Mucosa of rectum (tissue), 2 donors: ENCODE results near the gene ANGEL1.

Experiments
- H3K27ac ChIP-seq, 2 donors: one replicate each; pipeline ENCODE4 v1.7.0; 2013; ENCODE audit warnings: inconsistent platforms in 2 of 2, low read depth in 2 of 2, low read length in 2 of 2
- H3K27me3 ChIP-seq, 2 donors: one replicate each; pipeline ENCODE4 v1.7.0; 2013; ENCODE audit warnings: low read length in 2 of 2; ENCODE audit not compliant: control insufficient read depth in 2 of 2, insufficient read depth in 2 of 2
- H3K36me3 ChIP-seq, 2 donors: one replicate each; pipeline ENCODE4 v1.7.0; 2013; ENCODE audit warnings: low read length in 2 of 2; ENCODE audit not compliant: control insufficient read depth in 2 of 2, insufficient read depth in 2 of 2
- H3K4me1 ChIP-seq, 2 donors: one replicate each; pipeline ENCODE4 v1.7.0; 2013; ENCODE audit warnings: low read length in 2 of 2, mild to moderate bottlenecking in 1 of 2; ENCODE audit not compliant: control insufficient read depth in 2 of 2, insufficient read depth in 2 of 2
- H3K4me3 ChIP-seq, 2 donors: one replicate each; pipeline ENCODE4 v1.7.0; 2013; ENCODE audit warnings: low read length in 2 of 2
- H3K9ac ChIP-seq, 2 donors: one replicate each; pipeline ENCODE4 v1.7.0; 2013; ENCODE audit warnings: low read length in 2 of 2, low read depth in 1 of 2, mild to moderate bottlenecking in 1 of 2
- H3K9me3 ChIP-seq, 2 donors: one replicate each; pipeline ENCODE4 v1.7.0; 2013; ENCODE audit warnings: low read length in 2 of 2; ENCODE audit not compliant: control insufficient read depth in 2 of 2
- donor health status: healthy.
- donor health status: Normal muscosa, but diverticular disease.

ANGEL1 gene

GRCh38 chr14:76767681-76768656, 44.7 kb downstream of the ANGEL1 start:
- H3K27ac ChIP-seq: peak overlapping the region; percentile 13 to 23
- peaks cover 2 to 4% of the 10 kb centered on the region in 2 donors for H3K4me1 ChIP-seq
- no peak overlapping the region for H3K4me3 ChIP-seq
- no peaks in the 10 kb centered on the region for H3K36me3 ChIP-seq
- peaks cover 2 to 9% of the 10 kb centered on the region in 2 donors for H3K27me3 ChIP-seq
- H3K9me3 ChIP-seq: no peaks in the 10 kb centered on the region
- no peak overlapping the region for H3K9ac ChIP-seq

GRCh38 chr14:76765461-76765931, 47.2 kb downstream of the ANGEL1 start:
- no peaks in the 10 kb centered on the region for H3K9me3 ChIP-seq
- H3K4me1 ChIP-seq: peaks cover 2 to 15% of the 10 kb centered on the region in 2 donors
- H3K36me3 ChIP-seq: no peaks in the 10 kb centered on the region
- H3K9ac ChIP-seq: no peak overlapping the region
- H3K4me3 ChIP-seq: no peak overlapping the region
- H3K27ac ChIP-seq: no peak overlapping the region
- H3K27me3 ChIP-seq: peaks cover 12 to 17% of the 10 kb centered on the region in 2 donors

GRCh38 chr14:76763096-76764041, 49.3 kb downstream of the ANGEL1 start:
- H3K9me3 ChIP-seq: no peaks in the 10 kb centered on the region
- H3K27me3 ChIP-seq: peaks cover 13 to 17% of the 10 kb centered on the region in 2 donors
- no peaks in the 10 kb centered on the region for H3K36me3 ChIP-seq
- peak overlapping the region; percentile 58 to 74 for H3K4me3 ChIP-seq
- H3K27ac ChIP-seq: no peak overlapping the region
- peaks cover 2 to 12% of the 10 kb centered on the region in 2 donors for H3K4me1 ChIP-seq
- H3K9ac ChIP-seq: peak overlapping the region in 1 of 2 donors; percentile 54

- peak overlapping the region in 1 of 2 donors; percentile 54 for H3K9ac ChIP-seq
- peak overlapping the region in 1 of 2 donors; percentile 74 for H3K27ac ChIP-seq
- peaks cover 2 to 12% of the 10 kb centered on the region in 2 donors for H3K4me1 ChIP-seq
Observed at GRCh38 chr14:76762411-76763095, 50.1 kb downstream of the ANGEL1 start.

GRCh38 chr14:76761960-76762410, 50.7 kb downstream of the ANGEL1 start:
- Histone ChIP-seq H3K9ac (peak overlapping the region; percentile 14 to 54), H3K27ac (peak overlapping the region in 1 of 2 donors; percentile 74), H3K4me3 (peak overlapping the region; percentile 58 to 74), H3K9me3 (no peaks in the 10 kb centered on the region), H3K4me1 (peaks cover 2 to 12% of the 10 kb centered on the region in 2 donors), H3K27me3 (peaks cover 13 to 19% of the 10 kb centered on the region in 2 donors), H3K36me3 (no peaks in the 10 kb centered on the region)

More at GRCh38 chr14:76762411-76763095, 50.1 kb downstream of the ANGEL1 start:
- H3K36me3 ChIP-seq: no peaks in the 10 kb centered on the region
- no peaks in the 10 kb centered on the region for H3K9me3 ChIP-seq
- H3K4me3 ChIP-seq: peak overlapping the region; percentile 58 to 74
- H3K27me3 ChIP-seq: peaks cover 13 to 19% of the 10 kb centered on the region in 2 donors

GRCh38 chr14:76761136-76761959, 51.3 kb downstream of the ANGEL1 start, which contains the start of gene VASH1:
TSS of gene VASH1 (plus strand) at chr14:76761468. CDS start at chr14:76762822, 1,354 bp downstream.
- Histone ChIP-seq H3K9ac (peak within 1 kb of the TSS; percentile 54 to 63), H3K4me1 (peaks cover 2 to 12% of the 10 kb centered on the region in 2 donors), H3K27me3 (peaks cover 13 to 19% of the 10 kb centered on the region in 2 donors), H3K4me3 (peak within 1 kb of the TSS; percentile 58 to 74), H3K36me3 (no peaks in the 10 kb centered on the region), H3K9me3 (no peaks in the 10 kb centered on the region), H3K27ac (peak within 1 kb of the TSS; percentile 38 to 74)

GRCh38 chr14:76760331-76761135, 52.1 kb downstream of the ANGEL1 start:
- H3K4me1 ChIP-seq: peaks cover 2 to 12% of the 10 kb centered on the region in 2 donors
- H3K4me3 ChIP-seq: peak overlapping the region; percentile 58 to 74
- no peaks in the 10 kb centered on the region for H3K36me3 ChIP-seq
- H3K9me3 ChIP-seq: no peaks in the 10 kb centered on the region
- peak overlapping the region in 1 of 2 donors; percentile 74 for H3K27ac ChIP-seq
- peak overlapping the region; percentile 54 to 63 for H3K9ac ChIP-seq
- peaks cover 13 to 19% of the 10 kb centered on the region in 2 donors for H3K27me3 ChIP-seq

- Histone ChIP-seq H3K36me3 (no peaks in the 10 kb centered on the region), H3K9ac (no peak overlapping the region), H3K9me3 (no peaks in the 10 kb centered on the region), H3K27ac (no peak overlapping the region), H3K4me1 (peaks cover 2 to 12% of the 10 kb centered on the region in 2 donors), H3K27me3 (peaks cover 13 to 19% of the 10 kb centered on the region in 2 donors), H3K4me3 (no peak overlapping the region)
Observed at GRCh38 chr14:76759589-76759988, 53.1 kb downstream of the ANGEL1 start.
